CD4-positive, CD25-positive, alpha-beta regulatory T cell (primary cell): ENCODE data around the gene ANGPTL8. TPM values are rescaled to one million over a fixed set of nuclear protein-coding genes. Genes with fewer than 3 reads are reported as not detected.

Source experiments
- ATAC-seq, 2 donors: fragments of 150-1000 bp; cut with Tn5 transposase; one replicate each; pipeline ENCODE4 v1.10.0; 2021; ENCODE audit warnings: low read depth in 2 of 2, moderate number of reproducible peaks in 2 of 2, moderate library complexity in 1 of 2
- DNase-seq, 3 donors: peaks; one replicate each; pipeline versions ENCODE4 v3.0.0 to v3.0.0-alpha.2; 2012 to 2022; ENCODE audit warnings: mixed read lengths in 1 of 3
- H3K27ac ChIP-seq: one replicate; pipeline ENCODE4 v1.7.0; 2013; ENCODE audit warnings: mild to moderate bottlenecking, low read length; ENCODE audit not compliant: insufficient read depth, poor library complexity, severe bottlenecking
- H3K27me3 ChIP-seq: one replicate; pipeline ENCODE4 v1.7.0; 2013; ENCODE audit warnings: low read length; ENCODE audit not compliant: control insufficient read depth, insufficient read depth
- H3K36me3 ChIP-seq: one replicate; pipeline ENCODE4 v1.7.0; 2013; ENCODE audit warnings: mild to moderate bottlenecking, low read length, moderate library complexity; ENCODE audit not compliant: control insufficient read depth, insufficient read depth
- H3K4me1 ChIP-seq: 2 replicates; pipeline ENCODE4 v1.7.0; 2013; ENCODE audit warnings: mild to moderate bottlenecking, low read length; ENCODE audit not compliant: insufficient read depth, control insufficient read depth, poor library complexity, severe bottlenecking
- H3K4me3 ChIP-seq: one replicate; pipeline ENCODE4 v1.7.0; 2013; ENCODE audit warnings: low read depth, mild to moderate bottlenecking, low read length, moderate library complexity
- H3K9me3 ChIP-seq, 2 experiments: 1 replicate in 1 of 2; 2 replicates in 1 of 2; pipeline ENCODE4 v1.7.0; 2013; ENCODE audit warnings: low read length in 2 of 2, mild to moderate bottlenecking in 1 of 2, moderate library complexity in 1 of 2; ENCODE audit not compliant: control insufficient read depth in 2 of 2
- H3K27ac Mint-ChIP-seq, 3 donors: one replicate each; pipeline ENCODE4 v1.8.0; 2020 to 2022; ENCODE audit warnings: mild to moderate bottlenecking in 3 of 3, mixed read lengths in 3 of 3, moderate library complexity in 2 of 3
- H3K27me3 Mint-ChIP-seq: one replicate; pipeline ENCODE4 v1.8.0; 2022; ENCODE audit warnings: mild to moderate bottlenecking, mixed read lengths
- H3K36me3 Mint-ChIP-seq: one replicate; pipeline ENCODE4 v1.8.0; 2020; ENCODE audit warnings: mixed read lengths
- H3K4me1 Mint-ChIP-seq, 4 donors: one replicate each; pipeline ENCODE4 v1.8.0; 2020 to 2022; ENCODE audit warnings: mixed read lengths in 4 of 4, mild to moderate bottlenecking in 1 of 4
- H3K4me3 Mint-ChIP-seq, 4 donors: one replicate each; pipeline ENCODE4 v1.8.0; 2020 to 2022; ENCODE audit warnings: mild to moderate bottlenecking in 4 of 4, mixed read lengths in 4 of 4, moderate library complexity in 3 of 4
- H3K9me3 Mint-ChIP-seq, 7 donors: one replicate each; pipeline ENCODE4 v1.8.0; 2020 to 2022; ENCODE audit warnings: mixed read lengths in 7 of 7, mild to moderate bottlenecking in 3 of 7, moderate library complexity in 2 of 7
- polyA plus RNA-seq, 4 donors: library from polyadenylated mRNA; unstranded; fragments of 300-500 nt; fragmentation: Illumina TruSeq; gene quantifications; one replicate each; pipeline ENCODE4 v1.2.3, GENCODE V29; 2021
- total RNA-seq: library from RNA; stranded (reverse); gene quantifications from one replicate; pipeline ENCODE4 v1.2.3, GENCODE V29; 2022

Gene ANGPTL8
- total and polyA plus RNA-seq, 5 donors from 2014 or later = not detected

- H3K27me3 Mint-ChIP-seq = peaks cover 4% of the 10 kb centered on the region
- H3K27me3 ChIP-seq = no peaks in the 10 kb centered on the region
- no peak for ATAC-seq
- no peaks in the 10 kb centered on the region for H3K9me3 Mint-ChIP-seq
- H3K4me3 Mint-ChIP-seq = peak overlapping the region in 1 of 4 donors; percentile 21
- no peaks in the 10 kb centered on the region for H3K9me3 ChIP-seq
- H3K4me1 Mint-ChIP-seq = peaks cover 0 to 2% (median 0%) of the 10 kb centered on the region in 4 donors
- H3K36me3 ChIP-seq = no peaks in the 10 kb centered on the region
- H3K4me1 ChIP-seq = peaks cover 14% of the 10 kb centered on the region
- no peaks in the 10 kb centered on the region for H3K36me3 Mint-ChIP-seq
- DNase-seq = no peak
- no peak overlapping the region for H3K27ac ChIP-seq
- no peak overlapping the region for H3K4me3 ChIP-seq
- no peak overlapping the region for H3K27ac Mint-ChIP-seq
Observed at GRCh38 chr19:11200931-11201330, 38.5 kb upstream of the ANGPTL8 start.

- no peak overlapping the region for H3K4me3 Mint-ChIP-seq
Observed at GRCh38 chr19:11201791-11202190, 37.6 kb upstream of the ANGPTL8 start.

GRCh38 chr19:11202488-11203193 is 36.8 kb upstream of the ANGPTL8 start:
- Histone ChIP-seq H3K4me1 (peaks cover 4% of the 10 kb centered on the region), H3K4me3 (no peak overlapping the region), H3K36me3 (no peaks in the 10 kb centered on the region), H3K9me3 (no peaks in the 10 kb centered on the region), H3K27me3 (no peaks in the 10 kb centered on the region), H3K27ac (no peak overlapping the region)
- Mint-ChIP-seq H3K4me3 (no peak overlapping the region), H3K9me3 (no peaks in the 10 kb centered on the region), H3K36me3 (no peaks in the 10 kb centered on the region), H3K27me3 (no peaks in the 10 kb centered on the region), H3K27ac (peak overlapping the region in 1 of 3 donors; percentile 36), H3K4me1 (no peaks in the 10 kb centered on the region)
- no peak for ATAC-seq
- no peak for DNase-seq

More at GRCh38 chr19:11201791-11202190, 37.6 kb upstream of the ANGPTL8 start:
- H3K4me1 ChIP-seq = peaks cover 10% of the 10 kb centered on the region
- Mint-ChIP-seq H3K9me3 (no peaks in the 10 kb centered on the region), H3K36me3 (no peaks in the 10 kb centered on the region), H3K27me3 (no peaks in the 10 kb centered on the region), H3K4me1 (no peaks in the 10 kb centered on the region), H3K27ac (peak overlapping the region in 1 of 3 donors; percentile 43)
- H3K27me3 ChIP-seq = no peaks in the 10 kb centered on the region
- H3K4me3 ChIP-seq = no peak overlapping the region
- no peak for DNase-seq
- H3K9me3 ChIP-seq = no peaks in the 10 kb centered on the region
- no peak overlapping the region for H3K27ac ChIP-seq
- ATAC-seq = no peak
- no peaks in the 10 kb centered on the region for H3K36me3 ChIP-seq

- Histone ChIP-seq H3K36me3 (no peaks in the 10 kb centered on the region), H3K27me3 (no peaks in the 10 kb centered on the region), H3K4me3 (no peak overlapping the region), H3K9me3 (no peaks in the 10 kb centered on the region), H3K27ac (no peak overlapping the region), H3K4me1 (no peaks in the 10 kb centered on the region)
- H3K27ac Mint-ChIP-seq = peak overlapping the region in 1 of 3 donors; percentile 31
- H3K4me3 Mint-ChIP-seq = no peak overlapping the region
- ATAC-seq (peak; percentile 19 to 58), DNase-seq (peak in 1 of 3 donors; percentile 23)
- no peaks in the 10 kb centered on the region for H3K4me1 Mint-ChIP-seq
- H3K36me3 Mint-ChIP-seq = no peaks in the 10 kb centered on the region
- H3K9me3 Mint-ChIP-seq = no peaks in the 10 kb centered on the region
- H3K27me3 Mint-ChIP-seq = no peaks in the 10 kb centered on the region
Observed at GRCh38 chr19:11203194-11204075, 36.0 kb upstream of the ANGPTL8 start.

GRCh38 chr19:11204076-11204602 is 35.3 kb upstream of the ANGPTL8 start:
- Histone ChIP-seq H3K36me3 (no peaks in the 10 kb centered on the region), H3K27me3 (no peaks in the 10 kb centered on the region), H3K9me3 (no peaks in the 10 kb centered on the region), H3K27ac (no peak overlapping the region), H3K4me3 (no peak overlapping the region), H3K4me1 (no peaks in the 10 kb centered on the region)
- Mint-ChIP-seq H3K9me3 (no peaks in the 10 kb centered on the region), H3K27ac (peak overlapping the region in 1 of 3 donors; percentile 25), H3K27me3 (no peaks in the 10 kb centered on the region), H3K4me1 (no peaks in the 10 kb centered on the region), H3K4me3 (no peak overlapping the region), H3K36me3 (no peaks in the 10 kb centered on the region)
- DNase-seq (no peak), ATAC-seq (no peak)

GRCh38 chr19:11204943-11205349 is 34.5 kb upstream of the ANGPTL8 start:
- no peak overlapping the region for H3K27ac Mint-ChIP-seq
- ATAC-seq = no peak
- Histone ChIP-seq H3K4me1 (no peaks in the 10 kb centered on the region), H3K9me3 (no peaks in the 10 kb centered on the region), H3K36me3 (no peaks in the 10 kb centered on the region), H3K4me3 (no peak overlapping the region), H3K27me3 (no peaks in the 10 kb centered on the region), H3K27ac (no peak overlapping the region)
- no peaks in the 10 kb centered on the region for H3K27me3 Mint-ChIP-seq
- H3K36me3 Mint-ChIP-seq = no peaks in the 10 kb centered on the region
- DNase-seq = no peak
- no peak overlapping the region for H3K4me3 Mint-ChIP-seq
- H3K4me1 Mint-ChIP-seq = no peaks in the 10 kb centered on the region
- H3K9me3 Mint-ChIP-seq = no peaks in the 10 kb centered on the region

GRCh38 chr19:11205939-11206570 is 33.4 kb upstream of the ANGPTL8 start:
- no peaks in the 10 kb centered on the region for H3K27me3 ChIP-seq
- H3K27ac ChIP-seq = no peak overlapping the region
- Mint-ChIP-seq H3K36me3 (no peaks in the 10 kb centered on the region), H3K9me3 (peaks cover 0 to 2% (median 0%) of the 10 kb centered on the region in 7 donors), H3K27ac (no peak overlapping the region), H3K27me3 (no peaks in the 10 kb centered on the region), H3K4me1 (no peaks in the 10 kb centered on the region), H3K4me3 (peak overlapping the region in 1 of 4 donors; percentile 87)
- no peaks in the 10 kb centered on the region for H3K36me3 ChIP-seq
- DNase-seq (no peak), ATAC-seq (no peak)
- H3K4me3 ChIP-seq = no peak overlapping the region
- no peaks in the 10 kb centered on the region for H3K4me1 ChIP-seq
- H3K9me3 ChIP-seq = no peaks in the 10 kb centered on the region
